ENCODE data around the gene CRIP1.

The CRIP1 gene

GRCh38 chr14:105498430-105499255 is 12.0 kb downstream of the CRIP1 start:
- H3K9ac ChIP-seq (ENCODE audit: low read depth, low read length, poor library complexity, severe bottlenecking), result no peak overlapping the region
- H4K20me1 ChIP-seq (ENCODE audit: insufficient read depth, low read length, poor library complexity, severe bottlenecking), result no peaks in the 10 kb centered on the region
- H3K9me3 ChIP-seq (ENCODE audit: insufficient read depth, low read depth, low read length), result no peaks in the 10 kb centered on the region

GRCh38 chr14:105499256-105500035 is 12.8 kb downstream of the CRIP1 start:
- no peaks in the 10 kb centered on the region for H3F3A ChIP-seq (ENCODE audit: low read depth)
- H3K36me3 ChIP-seq (ENCODE audit: insufficient read depth, low read length), result no peaks in the 10 kb centered on the region
- H3K4me2 ChIP-seq (ENCODE audit: low read depth, low read length, poor library complexity, severe bottlenecking), result no peak overlapping the region
- no peaks in the 10 kb centered on the region for H3K9me2 ChIP-seq (replicated peaks; ENCODE audit: low read depth, low read length)
- H3K9me3 ChIP-seq (ENCODE audit: insufficient read depth, low read depth, low read length), result no peaks in the 10 kb centered on the region
- TF ChIP-seq CTCF (conservative IDR thresholded peaks at IDR 0.05; ENCODE audit: low read length) (no peak), EZH2phosphoT487 (IDR thresholded peaks at IDR 0.05; ENCODE audit: borderline replicate concordance) (no peak)
- no peak overlapping the region for H3K4me3 ChIP-seq (ENCODE audit: low read length, poor library complexity, severe bottlenecking)
- H3K79me2 ChIP-seq (ENCODE audit: insufficient read depth, low read length), result no peaks in the 10 kb centered on the region
- no peaks in the 10 kb centered on the region for H4K20me1 ChIP-seq (ENCODE audit: insufficient read depth, low read length, poor library complexity, severe bottlenecking)
- H3K4me1 ChIP-seq (ENCODE audit: insufficient read depth, low read length, poor library complexity, severe bottlenecking), result no peaks in the 10 kb centered on the region
- no peaks in the 10 kb centered on the region for H3K27me3 ChIP-seq (ENCODE audit: insufficient read depth, low read length, poor library complexity, severe bottlenecking)
- no peak overlapping the region for H3K9ac ChIP-seq (ENCODE audit: low read depth, low read length, poor library complexity, severe bottlenecking)
- no peak overlapping the region for H2AFZ ChIP-seq (ENCODE audit: low read length)

More at GRCh38 chr14:105498430-105499255, 12.0 kb downstream of the CRIP1 start:
- H3K4me1 ChIP-seq (ENCODE audit: insufficient read depth, low read length, poor library complexity, severe bottlenecking), result no peaks in the 10 kb centered on the region
- peaks cover 5% of the 10 kb centered on the region; the same call in 1 of the 2 replicates for H3K79me2 ChIP-seq (ENCODE audit: insufficient read depth, low read length)
- no peaks in the 10 kb centered on the region for H3K9me2 ChIP-seq (replicated peaks; ENCODE audit: low read depth, low read length)
- no peaks in the 10 kb centered on the region for H3K27me3 ChIP-seq (ENCODE audit: insufficient read depth, low read length, poor library complexity, severe bottlenecking)
- no peak overlapping the region for H3K4me3 ChIP-seq (ENCODE audit: low read length, poor library complexity, severe bottlenecking)
- H2AFZ ChIP-seq (ENCODE audit: low read length), result no peak overlapping the region
- TF ChIP-seq EZH2phosphoT487 (IDR thresholded peaks at IDR 0.05; ENCODE audit: borderline replicate concordance) (no peak), CTCF (conservative IDR thresholded peaks at IDR 0.05; ENCODE audit: low read length) (no peak)
- H3K36me3 ChIP-seq (ENCODE audit: insufficient read depth, low read length), result no peaks in the 10 kb centered on the region
- H3F3A ChIP-seq (ENCODE audit: low read depth), result no peaks in the 10 kb centered on the region
- H3K4me2 ChIP-seq (ENCODE audit: low read depth, low read length, poor library complexity, severe bottlenecking), result no peak overlapping the region

GRCh38 chr14:105500036-105500725 is 13.5 kb downstream of the CRIP1 start:
- no peak for TF ChIP-seq CTCF (conservative IDR thresholded peaks at IDR 0.05; ENCODE audit: low read length)
- TF ChIP-seq EZH2phosphoT487 (IDR thresholded peaks at IDR 0.05; ENCODE audit: borderline replicate concordance), result no peak
- Histone ChIP-seq H3F3A (ENCODE audit: low read depth) (no peaks in the 10 kb centered on the region), H3K4me3 (ENCODE audit: low read length, poor library complexity, severe bottlenecking) (no peak overlapping the region), H3K4me2 (ENCODE audit: low read depth, low read length, poor library complexity, severe bottlenecking) (no peak overlapping the region), H3K9me3 (ENCODE audit: insufficient read depth, low read depth, low read length) (no peaks in the 10 kb centered on the region), H3K27me3 (ENCODE audit: insufficient read depth, low read length, poor library complexity, severe bottlenecking) (no peaks in the 10 kb centered on the region), H2AFZ (ENCODE audit: low read length) (no peak overlapping the region), H4K20me1 (ENCODE audit: insufficient read depth, low read length, poor library complexity, severe bottlenecking) (no peaks in the 10 kb centered on the region), H3K36me3 (ENCODE audit: insufficient read depth, low read length) (no peaks in the 10 kb centered on the region), H3K79me2 (ENCODE audit: insufficient read depth, low read length) (no peaks in the 10 kb centered on the region), H3K9ac (ENCODE audit: low read depth, low read length, poor library complexity, severe bottlenecking) (no peak overlapping the region), H3K4me1 (ENCODE audit: insufficient read depth, low read length, poor library complexity, severe bottlenecking) (no peaks in the 10 kb centered on the region), H3K9me2 (replicated peaks; ENCODE audit: low read depth, low read length) (no peaks in the 10 kb centered on the region)
